Measurements from ENCODE around the gene TUBGCP5.
"Not testable (repeated sequence)": the region's sequence is repeated elsewhere in the genome, so short reads cannot be mapped to it uniquely, and the experiment has no call there.

The TUBGCP5 gene

GRCh38 chr15:23039143-23039916 lies at the start of gene TUBGCP5:
TSS of gene TUBGCP5 (minus strand) at chr15:23039569. CDS start at chr15:23039543, 26 bp downstream.
- DNase-seq (ENCODE audit: low spot score): peak; percentile 97

- DNase-seq (ENCODE audit: low spot score): no peak
Observed at GRCh38 chr15:23083115-23083514, 43.7 kb upstream of the TUBGCP5 start.

DNA sequence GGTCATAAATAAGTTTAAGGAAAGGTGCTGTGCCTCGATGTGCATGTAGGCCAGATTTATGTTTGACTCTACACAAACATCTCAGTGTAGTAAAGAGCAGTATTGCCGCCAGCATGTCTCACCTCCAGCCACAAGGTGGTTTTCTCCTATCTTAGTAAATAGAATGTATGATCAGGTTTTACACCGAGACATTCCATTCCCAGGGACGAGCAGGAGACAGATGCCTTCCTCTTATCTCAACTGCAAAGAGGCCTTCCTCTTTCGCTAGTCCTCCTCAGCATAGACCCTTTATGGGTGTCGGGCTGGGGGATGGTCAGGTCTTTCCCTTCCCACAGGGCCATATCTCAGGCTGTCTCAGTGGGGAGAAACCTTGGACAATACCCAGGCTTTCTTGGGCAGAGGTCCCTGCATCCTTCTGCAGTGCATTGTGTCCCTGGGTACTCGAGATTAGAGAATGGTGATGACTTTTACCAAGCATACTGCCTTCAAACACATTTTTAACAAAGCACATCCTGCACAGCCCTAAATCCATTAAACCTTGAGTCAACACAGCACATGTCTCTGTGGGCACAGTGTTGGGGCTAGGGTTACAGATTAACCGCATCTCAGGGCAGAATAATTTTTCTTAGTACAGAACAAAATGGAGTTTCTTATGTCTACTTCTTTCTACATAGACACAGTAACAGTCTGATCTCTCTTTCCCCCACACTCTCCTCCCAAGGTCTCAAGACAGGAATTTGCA lies 42.8 kb upstream of the TUBGCP5 start:
- DNase-seq (ENCODE audit: low spot score): not testable (repeated sequence)

- DNase-seq (ENCODE audit: low spot score): no peak
Observed at GRCh38 chr15:23081271-23081670, 41.9 kb upstream of the TUBGCP5 start.

DNA sequence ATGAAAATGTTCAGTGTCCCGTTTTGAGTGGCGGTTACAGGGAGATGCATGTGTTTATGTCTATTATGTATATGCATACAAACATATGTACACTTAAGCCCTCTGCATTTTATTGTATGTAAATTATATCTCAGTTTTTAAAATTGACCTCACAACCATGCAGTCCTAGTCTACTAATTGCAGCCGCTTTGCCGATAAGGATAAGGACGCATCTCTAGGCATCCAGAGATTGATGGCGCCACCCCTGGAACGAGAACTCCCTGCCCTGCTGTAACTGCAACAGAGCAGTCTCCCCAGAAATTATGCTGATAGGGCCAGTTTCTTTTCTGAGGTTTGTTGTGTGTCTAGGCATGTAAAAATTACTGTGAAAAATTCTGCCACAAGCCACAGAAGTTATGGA lies 40.4 kb upstream of the TUBGCP5 start:
- DNase-seq (ENCODE audit: low spot score): no peak

DNA sequence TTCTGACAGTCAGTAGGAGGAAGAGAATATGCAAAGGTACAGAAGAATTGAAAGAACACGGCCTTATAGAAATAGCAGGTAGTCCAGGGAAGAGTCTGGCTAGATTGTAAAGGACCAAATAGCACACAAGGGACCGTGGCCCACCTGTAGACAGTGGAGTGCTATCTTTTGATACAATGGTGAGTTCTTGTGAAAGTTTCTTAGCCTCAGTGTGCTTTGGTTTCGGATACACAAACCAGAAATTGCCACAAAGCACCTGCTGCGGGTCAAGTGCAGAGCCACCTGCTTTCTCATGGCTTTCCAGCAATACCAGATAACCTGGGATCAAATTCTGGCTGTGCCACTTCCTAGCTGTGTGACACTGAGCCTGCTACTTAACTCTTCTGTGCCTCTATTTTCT lies 36.6 kb upstream of the TUBGCP5 start:
- DNase-seq (ENCODE audit: low spot score): no peak

GRCh38 chr15:23074684-23075083 lies 35.3 kb upstream of the TUBGCP5 start:
- DNase-seq (ENCODE audit: low spot score): no peak

- no peak for DNase-seq (ENCODE audit: low spot score)
Observed at GRCh38 chr15:23073890-23074646, 34.7 kb upstream of the TUBGCP5 start.

DNA sequence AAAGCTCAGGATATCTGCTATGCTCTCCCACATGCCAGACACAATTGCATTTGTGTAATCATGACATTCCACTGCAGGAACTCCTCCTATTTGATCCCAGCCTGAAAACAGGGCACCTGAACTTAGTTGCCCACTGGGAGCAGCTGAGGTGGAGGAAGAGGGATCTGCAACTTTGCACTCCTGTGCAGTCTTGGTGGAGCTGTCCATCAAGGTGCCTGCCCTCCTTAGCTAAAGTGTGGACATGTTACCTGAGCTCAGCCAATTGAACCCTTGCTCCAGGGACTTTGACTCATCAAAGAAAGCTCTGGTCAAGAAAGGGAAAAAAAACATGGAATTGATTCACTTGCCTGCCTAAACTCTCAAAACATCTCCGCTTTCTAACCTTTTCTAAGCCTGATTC lies 33.3 kb upstream of the TUBGCP5 start:
- DNase-seq (ENCODE audit: low spot score): no peak

- DNase-seq (ENCODE audit: low spot score): no peak
Observed at GRCh38 chr15:23069496-23070166, 30.3 kb upstream of the TUBGCP5 start.

- DNase-seq (ENCODE audit: low spot score): no peak
Observed at GRCh38 chr15:23067416-23067815, 28.0 kb upstream of the TUBGCP5 start.

DNA sequence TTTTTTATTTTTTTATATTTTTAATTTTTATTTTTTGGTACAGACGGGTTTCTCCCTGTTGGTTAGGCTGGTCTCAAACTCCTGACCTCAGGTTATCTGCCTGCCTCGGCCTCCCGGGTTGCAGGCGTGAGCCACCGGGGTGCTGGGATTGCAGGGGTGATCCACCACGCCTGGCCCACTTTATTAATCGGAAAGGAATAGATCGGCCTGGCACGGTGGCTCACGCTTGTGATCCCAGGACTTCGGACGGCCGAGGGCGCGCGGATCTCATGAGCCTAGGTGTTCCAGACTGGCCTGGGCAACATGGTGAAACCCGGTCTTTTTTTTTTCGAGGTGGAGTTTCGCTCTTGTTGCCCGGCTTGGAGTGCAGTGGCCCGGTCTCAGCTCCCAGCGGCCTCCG lies 26.5 kb upstream of the TUBGCP5 start:
- DNase-seq (ENCODE audit: low spot score): no peak

DNA sequence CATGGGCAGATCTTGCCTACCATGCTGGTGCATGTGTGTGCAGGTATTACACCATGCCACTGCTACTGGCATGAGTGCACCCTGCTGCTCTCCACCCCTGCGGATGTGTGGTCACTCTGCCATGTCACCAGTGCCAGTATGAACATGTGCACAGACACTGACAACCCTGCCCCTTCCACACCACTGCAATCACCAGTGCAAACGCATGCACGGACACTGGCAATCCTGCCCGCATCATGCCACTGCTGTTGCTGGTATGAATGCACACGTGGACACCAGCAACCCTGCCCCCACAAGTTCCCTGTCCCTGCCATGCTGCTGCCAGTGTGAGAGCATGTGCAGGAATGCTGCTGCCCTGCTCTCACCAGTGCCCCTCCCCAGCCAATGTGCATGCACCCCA lies 24.8 kb upstream of the TUBGCP5 start:
- DNase-seq (ENCODE audit: low spot score): no peak

GRCh38 chr15:23057707-23058106 lies 18.3 kb upstream of the TUBGCP5 start:
- no peak for DNase-seq (ENCODE audit: low spot score)

DNA sequence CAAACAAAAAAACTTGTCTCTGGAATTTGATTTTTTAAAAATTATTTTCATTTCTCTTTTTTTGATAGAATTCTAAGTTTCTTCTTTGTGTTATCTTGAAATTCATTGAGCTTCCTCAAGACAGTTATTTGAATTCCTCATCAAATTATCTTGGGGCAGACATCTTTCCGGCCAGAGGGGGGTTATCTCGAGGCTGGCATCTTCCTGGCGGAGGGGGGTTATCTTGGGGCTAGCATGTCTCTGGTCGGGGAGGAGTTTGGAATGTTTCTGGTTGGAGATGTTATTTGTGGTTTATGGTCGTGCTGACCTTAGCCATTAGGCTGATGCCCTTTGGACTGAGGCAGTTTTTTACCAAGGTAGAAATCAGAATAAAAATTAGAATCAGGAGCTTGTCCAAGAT lies 15.9 kb upstream of the TUBGCP5 start:
- DNase-seq (ENCODE audit: low spot score): no peak

- no peak for DNase-seq (ENCODE audit: low spot score)
Observed at GRCh38 chr15:23052522-23052921, 13.2 kb upstream of the TUBGCP5 start.

DNA sequence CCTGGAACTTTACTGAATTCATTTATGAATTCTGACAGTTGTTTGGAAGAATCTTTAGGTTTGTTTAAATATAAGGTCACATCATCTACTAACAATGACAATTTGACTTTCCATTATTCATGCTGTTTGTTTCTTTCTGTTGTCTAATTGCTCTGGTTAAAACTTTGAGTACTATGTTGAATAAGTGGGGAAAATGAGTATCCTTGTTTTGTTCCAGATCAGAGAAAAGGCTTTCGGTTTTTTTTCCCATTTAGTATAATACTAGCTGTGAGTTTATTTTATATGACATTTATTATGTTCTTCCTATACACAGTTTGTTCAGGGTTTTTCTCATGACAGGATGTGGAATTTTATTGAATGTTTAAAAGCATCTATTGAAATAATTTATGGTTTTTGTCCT lies 11.3 kb upstream of the TUBGCP5 start:
- no peak for DNase-seq (ENCODE audit: low spot score)

DNA sequence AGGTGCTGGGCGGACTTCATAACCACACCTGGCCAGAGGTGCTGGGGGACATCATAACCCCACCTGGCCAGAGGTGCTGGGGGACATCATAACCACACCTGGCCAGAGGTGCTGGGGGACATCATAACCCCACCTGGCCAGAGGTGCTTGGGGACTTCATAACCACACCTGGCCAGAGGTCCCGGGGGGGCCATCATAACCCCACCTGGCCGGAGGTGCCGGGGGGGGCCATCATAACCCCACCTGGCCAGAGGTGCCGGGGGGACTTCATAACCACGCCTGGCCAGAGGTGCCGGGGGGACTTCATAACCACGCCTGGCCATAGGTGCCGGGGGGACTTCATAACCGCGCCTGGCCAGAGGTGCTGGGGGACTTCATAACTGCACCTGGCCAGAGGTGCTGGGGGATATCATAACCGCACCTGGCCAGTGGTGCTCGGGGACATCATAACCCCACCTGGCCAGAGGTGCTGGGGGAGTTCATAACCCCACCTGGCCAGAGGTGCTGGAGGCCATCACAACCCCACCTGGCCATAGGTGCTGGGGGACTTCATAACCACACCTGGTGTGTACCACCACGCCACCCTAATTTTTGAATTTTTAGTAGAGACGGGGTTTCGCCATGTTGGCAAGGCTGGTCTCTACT lies 10.7 kb upstream of the TUBGCP5 start:
- no peak for DNase-seq (ENCODE audit: low spot score)

DNA sequence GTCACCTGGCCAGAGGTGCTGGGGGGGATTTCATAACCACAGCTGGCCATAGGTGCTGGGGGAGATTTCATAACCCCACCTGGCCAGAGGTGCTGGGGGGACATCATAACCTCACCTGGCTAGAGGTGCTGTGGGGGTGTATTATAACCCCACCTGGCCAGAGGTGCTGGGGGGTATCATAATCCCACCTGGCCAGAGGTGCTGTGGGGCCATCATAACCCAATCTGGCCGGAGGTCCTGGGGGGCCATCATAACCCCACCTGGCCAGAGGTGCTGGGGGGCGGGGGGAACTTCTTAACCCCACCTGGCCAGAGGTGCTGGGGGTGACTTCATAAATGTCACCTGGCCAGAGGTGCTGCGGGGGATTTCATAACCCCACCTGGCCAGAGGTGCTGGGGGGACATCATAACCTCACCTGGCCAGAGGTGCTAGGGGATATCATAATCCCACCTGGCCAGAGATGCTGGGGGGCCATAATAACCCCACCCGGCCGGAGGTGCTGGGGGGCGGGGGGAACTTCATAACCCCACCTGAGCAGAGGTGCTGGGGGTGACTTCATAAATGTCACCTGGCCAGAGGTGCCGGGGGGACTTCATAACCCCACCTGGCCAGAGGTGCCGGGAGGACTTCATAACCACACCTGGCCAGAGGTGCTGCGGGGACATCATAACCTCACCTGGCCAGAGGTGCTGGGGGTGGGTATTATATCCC lies 9.4 kb upstream of the TUBGCP5 start:
- not testable (repeated sequence) for DNase-seq (ENCODE audit: low spot score)

DNA sequence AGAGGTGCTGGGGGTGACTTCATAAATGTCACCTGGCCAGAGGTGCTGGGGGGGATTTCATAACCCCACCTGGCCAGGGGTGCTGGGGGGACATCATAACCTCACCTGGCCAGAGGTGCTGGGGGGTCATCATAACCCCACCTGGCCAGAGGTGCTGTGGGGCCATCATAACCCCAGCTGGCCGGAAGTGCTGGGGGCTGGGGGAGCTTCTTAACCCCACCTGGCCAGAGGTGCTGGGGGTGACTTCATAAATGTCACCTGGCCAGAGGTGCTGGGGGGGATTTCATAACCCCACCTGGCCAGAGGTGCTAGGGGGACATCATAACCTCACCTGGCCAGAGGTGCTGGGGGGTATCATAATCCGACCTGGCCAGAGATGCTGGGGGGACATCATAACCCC lies 4.6 kb upstream of the TUBGCP5 start:
- not testable (repeated sequence) for DNase-seq (ENCODE audit: low spot score)

GRCh38 chr15:23043535-23043934 lies 4.2 kb upstream of the TUBGCP5 start:
- not testable (repeated sequence) for DNase-seq (ENCODE audit: low spot score)
